Spleen (tissue), 11 donors: Measurements from ENCODE around the gene ANKRD61. TPM values are rescaled to one million over a fixed set of nuclear protein-coding genes. Genes with fewer than 3 reads are reported as not detected.
A peak's percentile ranks its signal among the peaks of the same experiment; 100 is the strongest.
"Not testable (repeated sequence)": the region's sequence is repeated elsewhere in the genome, so short reads cannot be mapped to it uniquely, and the experiment has no call there.

ENCODE experiments used
- DNase-seq: peaks from one replicate; pipeline ENCODE4 v3.0.0-alpha.2; 2020
- H3K27ac ChIP-seq, 8 donors: fragments of 200-600 bp; sonication (generic) in 7 of 8; 1 replicate in 4 of 8; 2 replicates in 4 of 8; pipeline versions ENCODE4 v1.5.0 to v1.8.0; 2016 to 2021; ENCODE audit warnings: inconsistent platforms in 4 of 8, mild to moderate bottlenecking in 4 of 8, moderate library complexity in 1 of 8
- H3K27me3 ChIP-seq, 7 donors: fragments of 200-600 bp; sonication (generic) in 6 of 7; replicated peaks in 1 of 7; 1 replicate in 4 of 7; 2 replicates in 3 of 7; pipeline versions ENCODE4 v1.5.0 to v1.8.0; 2016 to 2021; ENCODE audit warnings: inconsistent platforms in 3 of 7, mild to moderate bottlenecking in 1 of 7
- H3K36me3 ChIP-seq, 6 donors: fragments of 200-600 bp; sonication (generic) in 5 of 6; 1 replicate in 4 of 6; 2 replicates in 2 of 6; pipeline versions ENCODE4 v1.5.0 to v1.8.0; 2016 to 2021; ENCODE audit warnings: inconsistent platforms in 2 of 6
- H3K4me1 ChIP-seq, 6 donors: fragments of 200-600 bp; sonication (generic) in 5 of 6; 1 replicate in 3 of 6; 2 replicates in 3 of 6; pipeline versions ENCODE4 v1.5.0 to v1.8.0; 2016 to 2021; ENCODE audit warnings: inconsistent platforms in 3 of 6
- H3K4me3 ChIP-seq, 8 donors: fragments of 200-600 bp; sonication (generic) in 7 of 8; 1 replicate in 4 of 8; 2 replicates in 4 of 8; pipeline versions ENCODE4 v1.5.0 to v1.8.0; 2016 to 2021; ENCODE audit warnings: inconsistent platforms in 4 of 8, mild to moderate bottlenecking in 4 of 8, moderate library complexity in 2 of 8
- H3K9me3 ChIP-seq, 8 donors: fragments of 200-600 bp; sonication (generic) in 7 of 8; 1 replicate in 4 of 8; 2 replicates in 4 of 8; pipeline versions ENCODE4 v1.5.0 to v1.8.0; 2016 to 2021; ENCODE audit warnings: inconsistent platforms in 4 of 8
- CTCF ChIP-seq, 11 experiments: fragments of 200-600 bp in 7 of 11; fragments of 450-650 bp in 4 of 11; sonication (generic) in 4 of 11; IDR thresholded peaks in 8 of 11; conservative IDR thresholded peaks in 3 of 11; 1 replicate in 7 of 11; 2 replicates in 4 of 11; pipeline versions ENCODE4 v1.4.0 to v1.8.0; 2016 to 2021; ENCODE audit warnings: antibody characterized with exemption in 11 of 11, inconsistent platforms in 4 of 11, mild to moderate bottlenecking in 1 of 11
- POLR2A ChIP-seq, 3 donors: fragments of 450-650 bp; IDR thresholded peaks; one replicate each; pipeline ENCODE4 v1.5.1; 2017; ENCODE audit warnings: antibody characterized with exemption in 3 of 3, mild to moderate bottlenecking in 1 of 3
- POLR2AphosphoS5 ChIP-seq, 3 donors: sonication (generic); formaldehyde crosslinking; IDR thresholded peaks; one replicate each; pipeline ENCODE4 v1.5.1; 2017; ENCODE audit warnings: antibody characterized with exemption in 3 of 3
- WGBS, 5 donors: extraction: QIAGEN DNeasy Blood & Tissue Kit in 3 of 5; methylation state at CpG; one replicate each; pipeline versions ENCODE4 v1.1.5 to v1.1.7; 2013 to 2018; 5-methylcytosine and 5-hydroxymethylcytosine counted together
- intact Hi-C: fragments of 100-400 bp; cut with DNase I; formaldehyde crosslinking; loops from one replicate; pipeline ENCODE4 v1.15.0; 2023; ENCODE audit warnings: low total_unique reads
- polyA plus RNA-seq, 3 donors: library from polyadenylated mRNA; stranded (reverse); fragments of 200-250 nt; gene quantifications; one replicate each; pipeline ENCODE4 v1.2.1, GENCODE V29; 2013
- small RNA-seq, 4 donors: library from RNA; depleted of rRNA; stranded (forward); fragments of <200 nt; gene quantifications; one replicate each; pipeline ENCODE3, GENCODE V24; 2016
- total RNA-seq, 7 donors: library from RNA; depleted of rRNA in 3 of 7; stranded (reverse); fragments of >200 nt in 3 of 7; fragmentation: NEBNext Ultra II Directional in 4 of 7; extraction: Animal tissue kit (Norgen Biotek cat#: 25700) in 4 of 7; gene quantifications; one replicate each; pipeline versions ENCODE4 v1.1.0 to v1.2.1, GENCODE V29; 2016 to 2021
- donor health status: healthy with polysubstance abuse.
- donor health status: DM: no; HTN: no; CAD: no; lungs with moderate emphysema.
- donor health status: DM: no; HTN: no; CAD: no.
- donor health status: Bipolar disorder and iron deficiency.
- donor health status: healthy.
- donor health status: DM: no; HTN: no; CAD: no.
- donor health status: DM: yes; HTN: yes; CAD: no.

The ANKRD61 gene
- total and polyA plus RNA-seq, 10 donors: 0.05 to 0.37 (median 0.13) TPM; not detected in 7

DNA sequence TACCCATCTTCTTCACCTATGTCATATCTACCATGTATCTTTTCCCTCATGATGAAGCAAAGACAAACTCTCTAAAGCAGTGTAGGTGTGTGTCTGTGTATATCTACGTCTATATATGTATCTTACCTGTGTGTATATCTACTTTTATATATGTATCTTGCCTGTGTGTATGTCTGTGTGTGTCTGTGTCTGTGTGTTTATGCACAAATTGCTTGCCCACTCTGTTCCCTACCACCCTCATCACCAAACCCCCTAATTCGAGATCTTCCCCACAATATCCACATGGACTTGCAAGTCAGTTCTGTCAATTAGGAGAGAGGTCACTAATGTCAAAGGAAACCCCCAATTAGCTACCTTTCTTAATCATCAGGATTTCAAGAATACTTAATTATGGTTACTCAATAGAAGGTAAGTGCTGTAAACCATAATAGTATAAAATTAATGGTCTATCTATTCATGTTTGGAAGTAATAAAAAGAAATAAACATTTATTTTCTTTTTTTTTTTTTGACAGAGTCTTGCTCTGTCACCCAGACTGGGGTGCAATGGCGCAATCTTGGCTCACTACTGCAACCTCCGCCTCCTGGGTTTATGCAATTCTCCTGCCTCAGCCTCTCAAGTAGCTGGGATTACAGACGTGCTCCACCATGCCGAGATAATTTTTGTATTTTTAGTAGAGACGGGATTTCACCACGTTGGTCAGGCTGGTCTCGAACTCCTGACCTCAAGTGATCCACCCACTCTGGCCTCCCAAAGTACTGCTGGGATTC is 43.6 kb downstream of the ANKRD61 start:
- H3K36me3 ChIP-seq: no peaks in the 10 kb centered on the region
- intact Hi-C loops: no loop called here
- H3K27me3 ChIP-seq: no peaks in the 10 kb centered on the region
- no peak for DNase-seq
- no peak for TF ChIP-seq POLR2AphosphoS5 (IDR thresholded peaks at IDR 0.05)
- no peak for TF ChIP-seq CTCF (IDR thresholded peaks at IDR 0.05 in 8 of 11, conservative IDR thresholded peaks at IDR 0.05 in 3 of 11)
- no peak for TF ChIP-seq POLR2A (IDR thresholded peaks at IDR 0.05)
- H3K9me3 ChIP-seq: no peaks in the 10 kb centered on the region
- 54 to 84% (median 72%) methylated on average over 9 of the region's 9 CpGs for WGBS, 5 donors
- H3K4me1 ChIP-seq: peaks cover 0 to 33% (median 4%) of the 10 kb centered on the region in 6 donors
- no peak overlapping the region for H3K4me3 ChIP-seq
- peak overlapping the region in 1 of 8 donors; percentile 1 for H3K27ac ChIP-seq

GRCh38 chr7:6078548-6078947 is 47.4 kb downstream of the ANKRD61 start:
- intact Hi-C loops: no loop called here
- WGBS, 5 donors: 65 to 74% (median 72%) methylated on average over 2 to 3 of the region's 3 CpGs
- H3K4me1 ChIP-seq: peaks cover 0 to 42% (median 12%) of the 10 kb centered on the region in 6 donors
- no peak for DNase-seq
- no peaks in the 10 kb centered on the region for H3K27me3 ChIP-seq
- no peaks in the 10 kb centered on the region for H3K36me3 ChIP-seq
- TF ChIP-seq CTCF (IDR thresholded peaks at IDR 0.05 in 8 of 11, conservative IDR thresholded peaks at IDR 0.05 in 3 of 11): no peak
- no peak for TF ChIP-seq POLR2A (IDR thresholded peaks at IDR 0.05)
- no peak for TF ChIP-seq POLR2AphosphoS5 (IDR thresholded peaks at IDR 0.05)
- peak overlapping the region in 3 of 8 donors; percentile 1 to 66 (median 2) for H3K27ac ChIP-seq
- no peak overlapping the region for H3K4me3 ChIP-seq
- no peaks in the 10 kb centered on the region for H3K9me3 ChIP-seq

DNA sequence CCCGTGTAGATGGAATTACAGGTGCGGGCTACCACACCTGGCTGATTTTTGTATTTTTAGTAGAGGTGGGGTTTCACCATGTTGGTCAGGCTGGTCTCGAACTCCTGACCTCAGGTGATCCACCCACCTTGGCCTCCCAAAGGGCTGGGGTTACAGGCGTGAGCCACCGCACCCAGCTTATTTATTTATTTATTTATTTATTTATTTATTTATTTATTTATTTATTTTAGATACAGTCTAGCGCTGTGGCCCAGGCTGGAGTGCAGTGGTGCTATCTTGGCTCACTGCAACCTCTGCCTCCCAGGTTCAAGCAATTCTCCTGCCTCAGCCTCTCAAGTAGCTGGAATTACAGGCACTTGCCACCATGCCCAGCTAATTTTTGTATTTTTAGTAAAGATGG is 51.9 kb downstream of the ANKRD61 start:
- H3K36me3 ChIP-seq, H3K27me3 ChIP-seq, H3K9me3 ChIP-seq, DNase-seq, H3K27ac ChIP-seq, H3K4me3 ChIP-seq, intact Hi-C loops: not testable (repeated sequence)
- peaks cover 0 to 35% (median 12%) of the 10 kb centered on the region in 6 donors for H3K4me1 ChIP-seq
- WGBS, 5 donors: 91 to 98% (median 96%) methylated on average over 6 of the region's 6 CpGs

Small RNA genes lying within 50 kb of the gene (small RNA-seq; reads per million reads assigned to genes)
- 0 reads per million in 4 donors for gene RF00019
- 0 reads per million in 4 donors for gene RNU6-218P
- gene SNORA80D: 0 to 1.2 (median 0.41) reads per million in 4 donors

Other genes starting within 250 kb of the ANKRD61 start
- 10 to 100 TPM; 45.4 to 65.1 (median 53.6) TPM for gene RNF216, start 249.7 kb upstream of the ANKRD61 start, total RNA-seq
- 10 to 100 TPM in 2 of 3 donors, 1 to 10 TPM in 1; 10.0 to 18.3 (median 15.1) TPM for gene RNF216, start 249.7 kb upstream of the ANKRD61 start, polyA plus RNA-seq
- 1 to 10 TPM in 1 of 7 donors, under 1 TPM in 3, not detected in 3; 0.70 to 1.1 (median 0.85) TPM for gene OCM, start 150.6 kb upstream of the ANKRD61 start, total RNA-seq
- 1 to 10 TPM; 1.1 to 2.9 (median 1.8) TPM for gene OCM, start 150.6 kb upstream of the ANKRD61 start, polyA plus RNA-seq
- 10 to 100 TPM; 43.5 to 78.0 (median 65.9) TPM for gene CCZ1, start 132.6 kb upstream of the ANKRD61 start, total RNA-seq
- 10 to 100 TPM; 31.6 to 61.0 (median 37.4) TPM for gene CCZ1, start 132.6 kb upstream of the ANKRD61 start, polyA plus RNA-seq
- gene RSPH10B, start 60.7 kb upstream of the ANKRD61 start, total RNA-seq: 1 to 10 TPM in 5 of 7 donors, under 1 TPM in 2; 0.60 to 7.1 (median 1.5) TPM
- gene RSPH10B, start 60.7 kb upstream of the ANKRD61 start, polyA plus RNA-seq: under 1 TPM; 0.30 to 0.83 (median 0.54) TPM
- gene PMS2, start 22.3 kb upstream of the ANKRD61 start, total RNA-seq: 10 to 100 TPM; 10.8 to 20.0 (median 15.0) TPM
- 1 to 10 TPM; 4.7 to 5.6 (median 5.3) TPM for gene PMS2, start 22.3 kb upstream of the ANKRD61 start, polyA plus RNA-seq
- 10 to 100 TPM; 14.0 to 26.8 (median 19.2) TPM for gene AIMP2, start 22.1 kb upstream of the ANKRD61 start, total RNA-seq
- gene AIMP2, start 22.1 kb upstream of the ANKRD61 start, polyA plus RNA-seq: 10 to 100 TPM; 14.9 to 27.3 (median 20.9) TPM
- 100 to 1,000 TPM in 4 of 7 donors, 10 to 100 TPM in 3; 61.0 to 243 (median 108) TPM for gene EIF2AK1, start 27.8 kb downstream of the ANKRD61 start, total RNA-seq
- 10 to 100 TPM; 32.4 to 39.0 (median 36.6) TPM for gene EIF2AK1, start 27.8 kb downstream of the ANKRD61 start, polyA plus RNA-seq
- 10 to 100 TPM in 5 of 7 donors, 1 to 10 TPM in 2; 9.3 to 14.7 (median 11.8) TPM for gene USP42, start 73.6 kb downstream of the ANKRD61 start, total RNA-seq
- gene USP42, start 73.6 kb downstream of the ANKRD61 start, polyA plus RNA-seq: 1 to 10 TPM; 2.2 to 3.8 (median 3.0) TPM
- gene CYTH3, start 241.2 kb downstream of the ANKRD61 start, total RNA-seq: 10 to 100 TPM in 6 of 7 donors, 1 to 10 TPM in 1; 9.6 to 28.1 (median 21.0) TPM
- gene CYTH3, start 241.2 kb downstream of the ANKRD61 start, polyA plus RNA-seq: 1 to 10 TPM; 2.5 to 4.8 (median 3.5) TPM